ENCODE results near the gene SEPTIN12. TPM values are rescaled to one million over a fixed set of nuclear protein-coding genes. Genes with fewer than 3 reads are reported as not detected.

Gene SEPTIN12
- total RNA-seq, 1 donor: not detected

GRCh38 chr16:4760221-4760910 is 27.8 kb downstream of the SEPTIN12 start:
- no peak for DNase-seq (ENCODE audit: low read depth)
- TF ChIP-seq CTCF (IDR thresholded peaks at IDR 0.05; ENCODE audit: insufficient read depth, low read length): no peak
- H3K4me3 ChIP-seq (ENCODE audit: low read depth, low read length): no peak overlapping the region

- DNase-seq (ENCODE audit: low read depth): no peak
- no peak overlapping the region for H3K4me3 ChIP-seq (ENCODE audit: low read depth, low read length)
- TF ChIP-seq CTCF (IDR thresholded peaks at IDR 0.05; ENCODE audit: insufficient read depth, low read length): no peak
Observed at GRCh38 chr16:4755687-4756086, 32.5 kb downstream of the SEPTIN12 start.

GRCh38 chr16:4754865-4755264 is 33.3 kb downstream of the SEPTIN12 start:
- no peak overlapping the region for H3K4me3 ChIP-seq (ENCODE audit: low read depth, low read length)
- DNase-seq (ENCODE audit: low read depth): no peak
- TF ChIP-seq CTCF (IDR thresholded peaks at IDR 0.05; ENCODE audit: insufficient read depth, low read length): no peak

- DNase-seq (ENCODE audit: low read depth): no peak
- TF ChIP-seq CTCF (IDR thresholded peaks at IDR 0.05; ENCODE audit: insufficient read depth, low read length): no peak
- no peak overlapping the region for H3K4me3 ChIP-seq (ENCODE audit: low read depth, low read length)
Observed at GRCh38 chr16:4753227-4753626, 34.9 kb downstream of the SEPTIN12 start.

GRCh38 chr16:4752351-4753100 is 35.6 kb downstream of the SEPTIN12 start:
- no peak overlapping the region for H3K4me3 ChIP-seq (ENCODE audit: low read depth, low read length)
- TF ChIP-seq CTCF (IDR thresholded peaks at IDR 0.05; ENCODE audit: insufficient read depth, low read length): no peak
- no peak for DNase-seq (ENCODE audit: low read depth)

GRCh38 chr16:4750896-4751295 is 37.2 kb downstream of the SEPTIN12 start:
- H3K4me3 ChIP-seq (ENCODE audit: low read depth, low read length): no peak overlapping the region
- TF ChIP-seq CTCF (IDR thresholded peaks at IDR 0.05; ENCODE audit: insufficient read depth, low read length): no peak
- DNase-seq (ENCODE audit: low read depth): no peak

Measured in fibroblast of the aortic adventitia (primary cell).